ENCODE measurements around the gene UGT2B10.
"Not testable (repeated sequence)": the region's sequence is repeated elsewhere in the genome, so short reads cannot be mapped to it uniquely, and the experiment has no call there.

- not testable (repeated sequence) for TF ChIP-seq CTCF (conservative IDR thresholded peaks at IDR 0.05; ENCODE audit: low read depth, low read length); EZH2 (IDR thresholded peaks at IDR 0.05; ENCODE audit: borderline replicate concordance, low read depth, low read length, poor library complexity, severe bottlenecking)
These were observed at the start of gene UGT2B10 for GRCh38 chr4:68815617-68816409.
